Measurements from ENCODE around the gene SLC10A7.

The SLC10A7 gene

GRCh38 chr4:146482788-146483187 lies 39.0 kb downstream of the SLC10A7 start:
- TF ChIP-seq CTCF (conservative IDR thresholded peaks at IDR 0.05; ENCODE audit: low read length): no peak
- DNase-seq (ENCODE audit: low read depth): no peak
- no peak overlapping the region for H3K4me3 ChIP-seq (ENCODE audit: low read length)

- DNase-seq (ENCODE audit: low read depth): no peak
- TF ChIP-seq CTCF (conservative IDR thresholded peaks at IDR 0.05; ENCODE audit: low read length): no peak
- no peak overlapping the region for H3K4me3 ChIP-seq (ENCODE audit: low read length)
These were observed 40.5 kb downstream of the SLC10A7 start for GRCh38 chr4:146481246-146481645.

GRCh38 chr4:146478009-146478408 lies 43.7 kb downstream of the SLC10A7 start:
- TF ChIP-seq CTCF (conservative IDR thresholded peaks at IDR 0.05; ENCODE audit: low read length): no peak
- no peak for DNase-seq (ENCODE audit: low read depth)
- no peak overlapping the region for H3K4me3 ChIP-seq (ENCODE audit: low read length)

GRCh38 chr4:146477054-146477453 lies 44.7 kb downstream of the SLC10A7 start:
- no peak for DNase-seq (ENCODE audit: low read depth)
- H3K4me3 ChIP-seq (ENCODE audit: low read length): no peak overlapping the region
- TF ChIP-seq CTCF (conservative IDR thresholded peaks at IDR 0.05; ENCODE audit: low read length): no peak

- no peak for DNase-seq (ENCODE audit: low read depth)
- no peak overlapping the region for H3K4me3 ChIP-seq (ENCODE audit: low read length)
- TF ChIP-seq CTCF (conservative IDR thresholded peaks at IDR 0.05; ENCODE audit: low read length): no peak
These were observed 49.3 kb downstream of the SLC10A7 start for GRCh38 chr4:146472404-146472803.

- no peak for TF ChIP-seq CTCF (conservative IDR thresholded peaks at IDR 0.05; ENCODE audit: low read length)
- H3K4me3 ChIP-seq (ENCODE audit: low read length): no peak overlapping the region
- no peak for DNase-seq (ENCODE audit: low read depth)
These were observed 51.1 kb downstream of the SLC10A7 start for GRCh38 chr4:146470604-146471003.

GRCh38 chr4:146469022-146469421 lies 52.7 kb downstream of the SLC10A7 start:
- no peak overlapping the region for H3K4me3 ChIP-seq (ENCODE audit: low read length)
- DNase-seq (ENCODE audit: low read depth): no peak
- TF ChIP-seq CTCF (conservative IDR thresholded peaks at IDR 0.05; ENCODE audit: low read length): no peak

All from AG10803 (cell line).